ENCODE measurements around the gene COPZ2.
"Not testable (repeated sequence)": the region's sequence is repeated elsewhere in the genome, so short reads cannot be mapped to it uniquely, and the experiment has no call there.

The COPZ2 gene

GRCh38 chr17:48056246-48056745, 18.7 kb upstream of the COPZ2 start:
- DNase-seq (ENCODE audit: low read depth in 2 of 2, low spot score in 1 of 2), result no peak

GRCh38 chr17:48055531-48056245, 18.1 kb upstream of the COPZ2 start:
- no peak for DNase-seq (ENCODE audit: low read depth in 2 of 2, low spot score in 1 of 2)

DNA sequence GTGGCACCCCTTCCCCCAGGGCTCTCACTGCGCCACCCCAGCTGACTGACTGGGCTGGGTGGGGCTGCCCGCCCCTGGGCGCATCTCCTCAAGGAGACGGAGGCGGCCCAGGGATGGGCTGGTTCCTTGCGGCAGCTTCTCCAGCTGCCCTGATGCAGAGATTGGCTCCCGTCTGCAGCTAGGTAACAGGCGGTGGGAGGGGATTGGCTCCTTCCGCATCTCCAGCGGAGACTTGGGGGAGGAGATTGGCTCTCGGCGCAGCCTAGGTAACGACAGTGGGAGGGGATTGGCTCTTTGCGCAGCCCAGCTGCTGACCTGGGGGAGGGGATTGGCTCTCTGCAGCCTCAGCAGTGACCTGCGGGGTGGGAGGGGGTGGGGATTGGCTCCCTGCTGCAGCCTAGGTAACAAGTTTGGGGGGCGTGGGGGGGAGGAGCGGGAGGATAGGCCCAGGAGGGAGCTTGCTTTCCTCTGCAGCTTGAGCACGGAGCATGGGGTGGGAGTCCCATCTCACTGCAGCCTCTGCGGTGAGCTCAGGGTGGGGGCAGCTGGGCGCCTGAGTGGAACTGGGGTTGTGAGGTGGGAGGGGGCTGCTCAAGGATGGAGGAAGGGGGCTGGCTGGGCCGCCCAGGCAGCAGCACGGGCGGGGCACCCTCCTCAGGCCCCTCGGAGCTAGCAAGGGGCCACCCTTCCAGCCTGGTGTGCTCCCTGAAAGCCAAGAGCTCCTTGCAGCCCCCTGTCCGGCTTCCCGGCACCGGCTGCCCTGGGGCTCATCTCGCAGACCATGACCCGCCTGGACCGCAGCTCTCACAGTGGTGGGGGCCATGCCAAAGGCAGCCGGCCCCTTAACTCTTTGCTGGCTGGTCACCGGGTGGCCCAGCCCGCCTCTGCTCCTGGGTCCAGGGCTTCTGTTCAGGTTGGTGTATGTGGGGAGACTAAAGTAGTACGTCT, 16.9 kb upstream of the COPZ2 start:
- no peak for DNase-seq (ENCODE audit: low read depth in 2 of 2, low spot score in 1 of 2)

- no peak for DNase-seq (ENCODE audit: low read depth in 2 of 2, low spot score in 1 of 2)
Observed at GRCh38 chr17:48053758-48054237, 16.2 kb upstream of the COPZ2 start.

- DNase-seq (ENCODE audit: low read depth in 2 of 2, low spot score in 1 of 2), result no peak
Observed at GRCh38 chr17:48052956-48053757, 15.6 kb upstream of the COPZ2 start.

DNA sequence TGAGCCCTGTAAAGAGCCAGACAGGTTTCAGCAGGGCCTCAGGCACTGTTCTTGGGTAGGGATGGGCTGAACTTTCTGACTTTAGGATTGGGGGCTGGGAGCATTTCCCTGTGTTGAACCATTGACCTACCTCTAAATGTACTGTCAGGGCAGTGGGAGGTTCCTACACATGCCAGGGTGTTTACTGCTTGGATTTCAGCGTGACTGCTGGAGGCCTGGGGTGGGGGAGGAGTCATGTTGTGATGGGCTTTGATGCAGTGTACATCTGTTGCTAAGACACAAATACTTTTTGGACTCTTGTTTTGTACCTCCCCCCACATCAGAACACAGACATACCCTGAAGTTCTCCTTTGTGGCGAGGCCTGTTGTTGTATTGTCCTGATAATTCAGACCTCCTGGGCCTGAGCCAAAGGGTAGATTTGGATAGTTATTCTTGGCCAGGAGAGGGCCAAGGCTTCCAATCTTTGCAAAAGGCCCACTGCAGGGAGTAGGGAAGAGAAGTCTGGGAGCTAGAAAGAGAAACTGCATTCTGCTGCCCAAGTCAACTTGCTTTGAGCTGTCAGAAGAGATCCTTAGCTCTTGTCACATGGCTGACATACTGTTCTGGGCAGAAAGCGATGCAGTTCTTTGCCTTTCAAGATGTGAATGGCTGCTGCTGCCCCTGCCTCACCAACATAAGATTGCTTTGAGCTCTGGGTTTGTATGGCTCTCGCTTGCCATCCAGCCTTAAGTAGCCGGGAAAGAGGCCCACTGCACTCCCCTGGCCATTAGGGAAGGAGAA, 14.3 kb upstream of the COPZ2 start:
- no peak for DNase-seq (ENCODE audit: low read depth in 2 of 2, low spot score in 1 of 2)

GRCh38 chr17:48051283-48051682, 13.7 kb upstream of the COPZ2 start:
- DNase-seq (ENCODE audit: low read depth in 2 of 2, low spot score in 1 of 2), result no peak

DNA sequence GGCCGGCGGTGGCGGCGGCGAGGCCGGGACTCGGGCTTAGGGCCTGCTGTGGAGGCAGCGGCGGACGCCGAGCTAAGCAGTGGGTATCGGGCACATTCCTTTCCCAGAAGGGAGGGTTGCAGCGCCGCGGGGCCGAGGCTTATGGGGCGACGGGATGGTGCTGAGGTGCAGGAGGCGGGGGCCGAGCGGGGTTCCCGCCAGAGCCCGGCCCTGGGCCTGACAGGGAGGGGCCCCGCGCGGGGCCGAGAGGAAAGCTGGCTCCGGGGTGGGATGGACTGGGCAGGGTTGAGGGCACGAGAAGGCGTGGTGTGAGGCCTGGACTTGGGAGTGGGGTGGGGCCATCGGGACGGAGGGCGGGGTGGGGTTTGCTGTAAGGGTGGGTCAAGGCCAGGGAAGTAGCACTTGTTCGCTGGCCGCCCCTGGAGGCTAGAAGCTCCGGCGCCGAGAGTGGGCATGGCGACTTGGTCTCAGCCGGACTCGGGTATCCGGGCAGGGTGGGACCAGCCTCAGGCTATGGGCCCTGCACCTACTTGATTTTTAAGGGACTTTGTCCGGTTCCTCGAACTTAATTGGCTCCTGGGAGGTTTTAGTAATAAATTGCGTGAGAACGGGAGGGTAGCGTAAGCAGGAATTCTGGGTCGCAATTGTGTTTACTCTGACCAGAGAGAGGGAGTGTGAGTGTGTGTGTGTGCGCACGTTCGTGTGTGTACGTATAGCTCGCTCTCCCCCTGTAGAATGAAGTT, 11.0 kb upstream of the COPZ2 start:
- no peak for DNase-seq (ENCODE audit: low read depth in 2 of 2, low spot score in 1 of 2)

DNA sequence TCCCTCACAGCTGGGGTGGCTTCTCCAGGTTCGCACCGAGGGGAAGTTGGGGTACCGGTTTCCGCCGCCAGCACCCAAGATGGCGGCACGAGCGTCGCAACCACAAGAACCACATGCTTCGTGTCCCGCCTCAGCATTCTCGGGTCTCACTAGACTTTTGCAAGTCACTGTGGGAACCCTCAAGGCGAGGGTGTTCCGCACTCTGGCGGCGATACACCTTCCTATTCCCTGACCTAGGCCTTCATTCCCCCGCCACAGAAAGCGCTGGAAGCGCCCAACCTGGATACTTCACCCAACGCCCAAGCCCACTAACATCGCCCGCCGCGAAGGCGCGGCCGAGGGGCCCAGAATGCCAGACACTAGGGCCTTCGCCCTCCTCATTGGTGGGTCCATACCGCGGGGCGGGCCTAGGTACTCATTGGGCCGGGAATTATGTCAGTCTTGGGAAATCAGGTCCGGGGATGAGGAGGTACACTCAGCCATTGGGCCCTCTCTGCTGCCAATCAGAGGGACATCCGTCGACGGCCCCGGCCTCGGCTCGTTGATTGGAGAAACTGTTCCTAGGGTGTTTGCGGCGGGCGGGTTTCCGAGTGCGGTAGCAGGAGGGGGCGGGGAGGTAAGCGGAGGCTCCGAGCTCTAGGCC, 10.3 kb upstream of the COPZ2 start, which contains the start of gene NFE2L1:
NFE2L1 (plus strand) TSS at position 619 of the 643 bp plus-strand sequence. CDS start 2,760 bp downstream, outside the sequence.
- peak; percentile 96 to 97 for DNase-seq (ENCODE audit: low read depth in 2 of 2, low spot score in 1 of 2)

DNA sequence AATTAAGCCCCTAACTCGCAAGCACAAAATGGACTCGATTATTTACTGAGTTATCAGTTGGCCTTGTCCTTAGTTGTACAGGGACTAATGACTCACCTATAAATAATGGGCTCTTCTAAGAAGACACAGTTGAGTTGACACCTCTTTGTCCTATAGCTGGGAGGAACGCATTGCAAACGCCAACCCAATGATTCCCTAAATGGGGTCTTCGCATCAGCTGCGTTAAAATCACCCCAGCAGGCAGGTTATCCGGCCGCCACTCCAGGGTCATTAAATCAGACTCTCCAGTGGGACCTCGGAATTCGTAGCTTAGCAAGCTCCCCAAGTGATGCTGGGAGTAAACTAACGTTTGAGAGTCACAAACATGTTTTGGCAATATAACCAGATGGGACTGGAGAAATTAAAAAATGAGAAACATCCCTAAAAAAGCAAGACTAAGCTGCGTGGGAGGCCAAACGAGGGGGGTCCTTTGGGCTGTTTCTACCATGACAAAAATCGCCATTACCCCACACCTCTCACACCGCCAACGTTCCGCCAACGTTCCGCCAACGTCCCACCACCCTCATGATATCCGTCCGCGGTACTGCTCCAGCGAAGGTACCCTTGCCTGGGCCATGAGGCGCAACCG, 9.6 kb upstream of the COPZ2 start:
- no peak for DNase-seq (ENCODE audit: low read depth in 2 of 2, low spot score in 1 of 2)

DNA sequence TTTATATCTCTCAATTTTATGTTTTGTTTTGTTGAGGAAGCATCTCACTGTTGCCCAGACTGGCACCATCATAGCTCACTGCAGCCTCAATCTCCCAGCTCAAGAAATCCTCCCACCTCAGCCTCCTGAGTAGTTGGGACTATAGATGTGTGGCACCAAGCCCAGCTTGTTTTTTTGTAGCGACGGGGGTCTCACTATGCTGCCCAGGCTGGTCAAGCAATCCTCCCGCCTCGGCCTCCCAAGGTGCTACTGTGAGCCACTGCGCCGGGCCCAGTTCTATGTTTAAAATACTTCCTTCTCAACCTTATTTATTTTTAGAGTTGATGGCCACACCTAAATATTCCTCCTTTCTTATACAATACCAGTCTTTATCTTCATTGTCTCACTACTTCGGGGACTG, 8.7 kb upstream of the COPZ2 start:
- DNase-seq (ENCODE audit: low read depth in 2 of 2, low spot score in 1 of 2), result no peak

DNA sequence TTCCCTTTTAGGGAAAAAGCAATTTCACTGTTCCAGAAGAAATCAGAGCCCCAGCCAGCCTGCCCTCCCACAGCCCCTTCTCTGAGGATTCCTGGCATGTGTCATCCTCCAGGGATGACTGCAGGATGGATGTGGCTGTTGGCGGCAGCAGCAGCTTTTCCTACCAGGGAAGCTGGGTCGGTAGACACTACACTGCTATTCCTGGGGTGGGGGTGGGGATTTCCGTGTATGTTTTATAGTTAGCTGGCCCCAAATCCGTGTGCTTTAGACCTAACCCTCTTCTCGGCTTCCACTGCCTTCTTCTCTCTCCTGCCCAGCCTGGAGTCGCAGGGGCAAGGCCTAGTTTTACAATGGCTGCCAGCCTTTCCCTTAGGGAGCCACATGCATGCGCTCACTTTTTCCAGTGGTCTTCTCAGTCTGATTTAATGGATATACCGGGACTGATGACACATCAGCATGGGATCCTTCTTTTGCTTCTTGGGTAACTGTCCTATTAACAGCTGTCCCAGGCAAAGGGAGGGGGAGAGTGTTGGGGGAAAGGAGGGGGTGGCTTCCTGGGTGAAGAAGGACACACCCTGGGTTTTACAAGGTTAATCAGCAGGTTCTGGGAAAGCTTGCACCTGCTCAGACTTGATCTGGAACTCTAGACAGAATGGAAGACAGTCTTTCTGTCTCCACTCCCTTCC, 7.9 kb upstream of the COPZ2 start:
- DNase-seq (ENCODE audit: low read depth in 2 of 2, low spot score in 1 of 2), result no peak

DNA sequence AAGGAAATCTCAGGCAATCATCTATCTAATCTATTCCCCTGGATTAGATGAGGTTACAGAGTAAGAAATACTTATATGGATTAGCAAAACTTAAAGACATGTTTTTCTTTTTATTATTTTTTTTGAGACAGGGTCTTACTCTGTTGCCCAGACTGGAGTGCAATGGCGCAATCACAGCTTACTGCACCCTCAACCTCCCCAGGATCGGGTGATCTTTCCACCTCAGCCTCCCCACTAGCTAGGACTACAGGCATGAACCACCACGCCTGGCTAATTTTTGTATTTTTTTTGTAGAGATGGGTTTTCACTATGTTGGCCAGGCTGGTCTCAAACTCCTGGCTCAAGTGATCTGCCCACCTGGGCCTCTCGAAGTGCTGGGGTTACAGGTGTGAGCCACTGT, 7.3 kb upstream of the COPZ2 start:
- DNase-seq (ENCODE audit: low read depth in 2 of 2, low spot score in 1 of 2), result no peak

GRCh38 chr17:48043176-48043575, 5.6 kb upstream of the COPZ2 start:
- DNase-seq (ENCODE audit: low read depth in 2 of 2, low spot score in 1 of 2), result no peak

- no peak for DNase-seq (ENCODE audit: low read depth in 2 of 2, low spot score in 1 of 2)
Observed at GRCh38 chr17:48038687-48039086, 1.1 kb upstream of the COPZ2 start.

- DNase-seq (ENCODE audit: low read depth in 2 of 2, low spot score in 1 of 2), result no peak
Observed at GRCh38 chr17:48037838-48038323, 284 bp upstream of the COPZ2 start.

- DNase-seq (ENCODE audit: low read depth in 2 of 2, low spot score in 1 of 2), result no peak
Observed at GRCh38 chr17:48036693-48037035, 933 bp downstream of the COPZ2 start.

- not testable (repeated sequence) for DNase-seq (ENCODE audit: low read depth in 2 of 2, low spot score in 1 of 2)
Observed at GRCh38 chr17:48034734-48035133, 2.9 kb downstream of the COPZ2 start.

Measured in stimulated activated CD8-positive, alpha-beta memory T cell treated with anti-CD3 and anti-CD28 coated beads, Interleukin-4, amount 100 ng/mL, for 1 hour (primary cell).